GM19467 (cell line): Measurements from ENCODE around the gene PRSS50.

ENCODE experiments used
- ATAC-seq: cut with Tn5 transposase; IDR thresholded peaks from one replicate; pipeline ENCODE4 v1.9.1; 2021; ENCODE audit warnings: mild to moderate bottlenecking, moderate library complexity; ENCODE audit not compliant: unreplicated experiment

The PRSS50 gene

DNA sequence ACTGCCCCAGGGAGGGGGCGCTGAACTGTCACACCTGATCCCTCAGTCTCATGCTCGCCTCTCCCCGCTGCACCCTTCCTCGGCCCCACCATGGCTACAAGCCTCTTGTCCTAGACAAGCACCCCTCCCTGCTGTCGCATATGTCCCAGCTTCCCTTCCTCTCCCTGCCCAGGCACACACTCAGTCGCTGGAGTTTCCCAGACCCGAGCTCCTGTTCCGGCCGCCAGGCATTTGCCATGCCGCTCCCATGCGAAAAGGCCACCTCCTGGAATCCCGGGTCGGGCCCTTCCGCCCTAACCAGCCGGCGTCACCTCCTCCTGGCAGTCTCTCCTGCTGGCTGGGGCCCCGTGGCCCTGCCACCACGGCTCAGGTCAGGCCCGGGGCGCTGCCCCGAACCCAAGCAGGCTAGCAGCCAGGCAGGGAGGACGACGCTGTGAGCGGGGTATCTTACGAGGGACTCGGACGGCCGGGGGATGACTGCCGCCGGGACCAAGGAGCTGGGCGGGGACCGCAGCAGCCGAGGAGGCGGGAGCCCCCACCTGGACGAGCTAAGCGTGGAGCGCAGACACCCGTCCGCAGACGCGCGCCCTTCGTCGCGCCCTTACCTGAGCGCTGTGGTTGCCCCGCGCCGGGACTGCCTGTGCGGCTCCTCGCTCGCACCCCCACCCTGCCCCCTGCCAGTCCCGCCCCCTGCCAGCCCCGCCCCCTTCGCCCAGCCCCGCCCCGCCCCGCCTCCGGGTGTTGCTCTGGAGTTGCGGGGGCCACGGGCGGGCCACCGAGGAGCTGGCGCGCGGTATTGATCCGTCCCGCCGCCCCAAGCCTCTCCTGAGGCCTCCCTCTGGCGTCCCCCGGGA lies 24.4 kb downstream of the PRSS50 start, which contains the start of gene ALS2CL:
Gene ALS2CL, minus strand, starts transcription at position 642 of the 854 bp plus-strand sequence. CDS start 4,239 bp downstream, outside the sequence.
- no peak for ATAC-seq

DNA sequence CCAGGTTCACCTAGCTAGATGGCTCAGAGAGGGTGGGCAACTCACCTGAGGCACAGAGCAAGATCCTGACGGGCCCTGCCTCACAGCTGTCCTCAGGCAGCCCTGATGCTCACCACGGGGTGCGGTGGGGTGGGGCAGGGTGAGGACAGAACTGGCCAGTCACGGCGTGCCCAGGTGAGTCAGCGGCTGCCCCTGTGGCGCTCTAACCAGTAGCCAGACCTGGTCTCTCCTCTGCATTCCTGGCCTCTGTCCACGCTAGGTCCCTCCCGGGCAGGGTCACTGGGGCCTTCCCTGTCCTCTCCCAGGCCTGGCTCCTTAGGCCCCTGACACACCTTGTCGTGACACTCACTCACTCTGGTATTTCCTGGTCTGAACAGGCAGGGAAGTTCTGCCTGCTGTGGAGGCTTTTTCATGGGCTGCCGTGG lies 25.1 kb downstream of the PRSS50 start:
- ATAC-seq, result no peak

DNA sequence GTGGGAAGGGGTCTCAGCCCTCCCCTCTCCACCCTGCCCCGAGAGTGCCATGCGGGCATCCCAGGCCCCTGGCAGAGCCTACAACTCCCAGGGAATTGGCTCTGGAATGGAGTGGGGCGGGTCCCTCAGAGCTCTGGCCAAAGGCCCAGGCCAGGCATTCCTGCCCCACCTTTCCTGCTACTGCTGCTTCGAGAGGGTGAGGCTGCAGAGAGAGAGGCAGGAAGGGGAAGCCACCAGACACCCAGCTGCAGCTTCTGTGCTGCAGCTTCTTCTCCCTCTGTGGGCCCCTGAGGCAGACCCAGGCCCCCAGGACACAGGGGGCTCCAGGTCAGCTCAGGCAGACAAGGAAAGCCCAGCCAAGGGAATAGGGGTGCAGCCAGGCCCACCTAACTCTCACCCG lies 26.9 kb downstream of the PRSS50 start:
- no peak for ATAC-seq

DNA sequence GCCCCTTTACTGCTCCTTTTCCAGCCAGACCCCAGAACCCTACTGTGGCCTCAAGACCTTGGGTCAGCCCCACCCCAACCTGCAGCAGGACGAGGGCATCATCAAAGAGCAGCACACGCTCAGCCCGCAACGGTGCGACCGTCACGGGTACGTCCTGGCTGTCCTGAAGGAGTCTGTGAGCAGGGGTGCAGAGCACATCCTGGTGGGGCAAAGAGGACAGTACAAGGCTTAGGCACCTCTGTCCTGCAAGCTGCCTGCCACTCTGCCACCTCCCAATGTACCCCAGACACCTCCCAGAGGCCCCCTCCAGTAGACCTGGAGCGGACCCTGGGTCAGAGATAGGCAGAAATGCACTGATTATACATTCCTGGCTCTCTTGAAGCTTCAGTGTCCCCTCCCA lies 32.2 kb downstream of the PRSS50 start:
- no peak for ATAC-seq

DNA sequence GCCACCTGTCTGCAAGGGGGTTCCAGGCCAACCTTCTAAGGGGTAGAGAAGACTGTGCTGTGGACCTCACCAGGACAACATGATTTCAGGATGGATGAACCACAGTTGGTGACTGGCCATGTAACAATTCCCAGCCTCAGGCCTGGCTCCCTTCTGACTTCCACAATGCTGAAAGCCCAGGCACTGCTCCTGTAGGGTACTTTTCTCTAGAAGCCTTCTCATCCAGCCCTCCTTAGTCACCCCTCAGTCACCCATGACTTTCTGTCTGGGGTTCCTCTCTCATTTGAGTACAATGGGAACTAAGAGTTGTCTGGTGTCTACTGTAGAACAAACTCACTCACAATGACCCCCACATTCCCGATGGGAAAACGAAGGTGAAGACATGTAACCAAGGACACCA lies 32.8 kb downstream of the PRSS50 start:
- no peak for ATAC-seq

DNA sequence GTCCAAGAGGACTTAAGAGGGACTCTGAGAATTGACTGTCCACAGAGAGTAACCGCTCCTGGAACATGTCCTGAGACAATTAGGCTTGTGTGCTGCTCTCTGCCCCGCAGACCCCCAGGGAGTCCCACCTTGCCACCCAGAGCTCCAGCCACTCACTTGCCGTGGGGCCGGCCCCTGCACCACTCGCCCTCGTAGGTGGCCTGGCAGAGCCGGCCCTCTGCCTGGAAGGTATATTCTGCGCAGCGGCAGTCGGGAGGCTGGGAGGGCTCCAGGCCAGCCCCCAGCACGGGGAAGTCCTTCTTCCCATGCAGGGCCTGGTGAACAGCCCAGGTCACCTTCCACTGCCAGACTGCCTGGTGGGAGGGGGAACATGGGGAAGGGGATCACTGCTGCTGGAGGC lies 34.7 kb downstream of the PRSS50 start:
- ATAC-seq, result no peak

DNA sequence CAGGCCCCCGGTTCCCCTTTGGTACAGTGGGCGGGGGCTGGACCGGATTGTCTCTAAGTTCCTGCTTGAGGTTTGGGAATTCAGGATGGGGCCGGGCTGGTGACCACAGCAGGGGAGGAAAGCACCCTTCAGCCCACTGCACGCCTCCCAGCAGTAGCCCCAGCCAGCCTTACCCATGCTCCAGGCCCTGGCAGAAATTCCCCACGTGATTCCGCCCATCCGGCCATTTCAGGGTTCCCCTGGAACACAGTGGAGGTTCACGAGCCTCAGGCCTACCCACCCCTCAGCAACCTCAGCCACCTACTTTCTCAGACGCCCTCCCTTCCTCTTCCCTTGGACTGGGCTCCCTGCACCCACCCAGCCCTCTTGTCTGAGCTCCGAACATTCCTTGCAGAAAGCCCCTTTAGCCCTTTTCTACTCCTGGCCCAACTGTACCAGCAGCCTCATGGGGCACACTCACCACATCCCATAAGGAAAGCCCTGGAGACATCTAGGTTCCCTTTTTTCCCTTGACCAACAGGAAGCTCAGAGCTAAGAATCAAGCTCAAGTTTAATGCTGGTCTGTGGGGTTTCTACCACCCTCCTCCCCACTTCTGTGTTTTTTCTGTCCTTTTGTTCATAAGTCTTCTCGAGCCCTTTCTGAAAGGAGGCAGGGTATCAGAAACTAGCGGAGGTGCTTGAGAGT lies 35.7 kb downstream of the PRSS50 start:
- ATAC-seq, result no peak

DNA sequence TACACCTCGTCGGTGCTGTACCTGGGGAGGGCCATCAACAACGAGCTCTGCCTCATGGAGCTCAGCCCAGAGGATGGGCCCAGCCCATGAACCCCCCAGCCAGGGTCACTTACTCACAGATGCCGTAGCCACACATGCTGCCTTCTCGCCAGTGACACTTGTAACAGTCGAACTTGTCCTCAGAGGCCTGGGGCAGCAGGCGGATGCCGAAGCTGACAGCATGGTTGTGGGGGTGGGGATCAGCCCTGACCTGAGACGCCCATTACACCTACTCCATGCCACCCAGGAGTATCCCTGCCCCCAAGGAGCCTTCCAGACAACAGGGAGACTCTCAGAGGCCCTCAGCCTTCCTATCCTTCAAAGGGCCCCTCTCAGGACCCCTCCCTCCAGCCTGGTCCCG lies 36.3 kb downstream of the PRSS50 start:
- no peak for ATAC-seq

DNA sequence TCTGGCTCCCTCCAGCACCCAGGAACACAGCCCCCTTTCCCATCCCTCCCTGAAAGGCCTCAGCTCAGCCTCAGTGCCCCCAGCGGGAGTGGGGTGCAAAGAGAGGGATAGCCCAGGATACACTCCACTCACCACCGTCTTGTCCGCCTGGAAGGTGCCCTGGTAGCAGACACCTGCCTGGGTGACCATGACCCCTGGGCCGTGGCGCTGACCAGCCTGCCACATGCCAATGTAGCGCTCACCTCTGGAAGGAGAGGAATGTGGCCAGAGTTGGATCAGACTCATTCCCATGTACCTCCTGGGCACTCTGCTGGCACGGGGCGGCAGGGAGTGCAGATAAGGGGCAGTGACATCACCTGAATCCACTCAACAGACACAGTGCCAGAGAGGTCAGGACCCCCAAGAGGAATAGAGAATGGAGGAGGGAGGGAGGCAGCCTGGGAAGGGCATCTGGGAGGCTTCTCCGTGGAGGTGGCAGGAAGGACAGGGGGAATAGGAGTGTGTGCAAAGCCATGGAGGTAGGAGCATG lies 37.3 kb downstream of the PRSS50 start:
- no peak for ATAC-seq

DNA sequence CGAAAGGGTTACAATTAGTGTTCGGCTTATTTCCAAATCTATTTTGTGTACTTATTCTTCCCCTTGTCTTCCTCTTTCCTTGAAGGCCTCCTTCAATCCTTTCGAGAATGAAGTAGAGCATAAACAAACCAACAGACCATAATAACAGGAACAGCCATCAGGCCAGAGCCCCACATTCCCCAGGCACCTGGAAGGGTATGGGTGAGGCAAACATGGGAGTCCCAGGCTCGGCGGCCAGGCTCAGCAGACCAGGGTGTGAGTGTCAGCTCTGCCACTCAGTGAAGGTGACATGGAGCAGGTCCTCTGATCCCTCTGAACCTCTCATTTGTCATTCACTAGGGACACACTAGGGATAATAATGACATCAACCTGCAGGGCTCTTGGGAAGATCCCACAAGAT lies 38.0 kb downstream of the PRSS50 start:
- no peak for ATAC-seq

DNA sequence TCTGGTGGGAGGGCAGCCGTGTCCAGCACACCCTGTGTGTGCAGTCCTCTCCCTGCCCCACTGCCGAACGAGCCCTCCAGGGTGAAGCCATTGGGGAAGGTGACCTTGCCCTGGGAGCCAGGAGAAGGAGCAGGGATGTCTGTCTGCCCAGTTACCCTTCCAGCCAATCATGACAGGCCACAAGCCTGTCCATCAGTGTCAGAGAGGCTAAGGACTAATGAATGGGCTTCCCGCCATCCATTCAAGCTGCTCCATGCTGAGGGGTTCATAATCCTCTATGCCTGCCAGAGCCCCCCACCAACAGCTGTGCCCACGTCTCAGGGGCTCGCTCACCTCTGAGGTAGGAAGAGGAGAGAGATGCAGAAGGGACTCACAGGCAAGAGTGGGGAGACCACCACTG lies 39.4 kb downstream of the PRSS50 start:
- no peak for ATAC-seq

DNA sequence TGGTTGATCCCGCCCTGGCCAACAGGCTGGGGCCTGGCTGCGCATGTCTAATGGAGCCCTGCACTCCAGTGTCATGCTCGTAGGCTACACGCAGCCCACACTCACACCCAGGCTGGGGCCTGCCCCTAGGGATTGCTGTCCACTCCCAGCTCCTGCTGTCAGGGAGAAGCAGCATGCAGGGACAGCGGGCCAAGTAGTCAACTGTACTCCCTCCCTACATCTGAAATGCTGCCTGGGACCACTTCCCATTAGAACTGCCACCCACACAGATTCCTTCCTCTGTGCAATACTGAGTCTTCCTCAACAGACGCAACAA lies 40.3 kb downstream of the PRSS50 start:
- no peak for ATAC-seq

DNA sequence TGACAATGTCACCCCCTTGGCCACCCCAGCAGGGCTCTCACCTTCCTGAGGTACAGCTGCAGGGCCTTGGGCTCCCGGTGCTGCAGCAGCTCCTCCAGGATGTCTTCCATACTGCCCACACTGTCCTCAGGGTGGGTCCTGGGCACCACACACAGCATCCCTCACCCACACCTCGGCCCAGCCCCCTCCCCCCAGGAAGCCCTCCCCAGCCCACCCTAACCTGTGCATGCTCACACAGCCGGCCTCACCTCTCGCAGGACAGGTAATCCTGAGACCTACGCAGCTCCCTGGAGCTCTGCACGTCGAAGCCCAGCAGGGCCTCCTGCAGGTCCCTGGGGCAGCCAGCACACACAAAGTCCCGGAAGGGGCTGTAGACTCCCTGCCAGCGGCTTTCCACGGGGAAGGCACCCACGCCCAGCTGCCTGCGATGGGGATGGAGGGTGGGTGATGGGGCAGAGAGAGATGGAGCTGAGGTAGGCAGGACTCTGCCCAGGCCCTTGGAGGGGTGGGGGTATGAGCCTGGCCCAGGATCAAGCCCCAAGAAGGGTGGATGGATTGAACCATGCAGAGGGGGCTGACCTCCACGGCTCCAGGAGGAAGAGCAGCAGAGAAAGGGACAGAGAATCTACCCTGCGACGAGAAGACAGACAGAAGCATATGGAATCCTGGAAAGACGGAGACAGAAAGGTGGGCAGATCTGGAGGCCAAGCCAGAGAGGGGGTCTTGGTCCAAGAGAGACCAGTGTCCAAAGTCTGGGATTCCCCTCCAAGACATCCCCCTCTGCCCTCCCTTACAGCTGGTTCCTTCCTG lies 40.9 kb downstream of the PRSS50 start:
- no peak for ATAC-seq

DNA sequence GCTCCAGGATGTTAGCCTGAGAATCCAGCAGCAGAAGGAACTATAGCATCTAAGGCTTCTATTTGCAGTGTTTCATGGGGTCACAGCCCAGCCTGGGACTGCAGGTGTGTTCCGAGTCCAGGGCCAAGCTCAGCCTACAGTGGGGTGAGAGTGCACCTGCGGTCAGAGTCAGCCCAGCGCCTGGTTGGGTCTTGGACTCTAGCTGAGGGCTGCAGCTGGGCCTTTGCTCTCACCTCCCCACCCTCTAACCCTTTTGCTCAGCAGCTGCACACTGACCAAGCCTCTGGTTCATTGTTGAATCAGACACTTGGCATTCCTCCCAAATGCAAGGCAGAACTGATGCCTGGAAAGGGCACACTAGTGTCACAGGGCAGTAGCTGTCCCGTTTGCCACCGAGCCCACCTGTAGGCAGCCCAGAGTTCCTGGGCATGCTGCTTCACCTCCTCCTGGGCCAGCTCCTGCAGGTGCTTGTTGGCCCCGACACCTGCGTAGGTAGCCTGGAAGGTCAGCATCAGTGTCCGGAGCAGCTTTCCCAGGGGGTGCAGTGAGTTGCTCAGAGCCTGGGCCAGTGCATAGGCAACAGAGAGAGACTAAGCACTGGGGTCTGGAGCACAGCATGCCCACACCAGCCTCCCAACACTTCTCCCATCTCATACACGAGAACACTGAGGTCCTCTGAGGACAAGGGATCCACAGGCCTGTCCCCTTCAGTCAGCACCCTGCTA lies 41.7 kb downstream of the PRSS50 start:
- no peak for ATAC-seq

DNA sequence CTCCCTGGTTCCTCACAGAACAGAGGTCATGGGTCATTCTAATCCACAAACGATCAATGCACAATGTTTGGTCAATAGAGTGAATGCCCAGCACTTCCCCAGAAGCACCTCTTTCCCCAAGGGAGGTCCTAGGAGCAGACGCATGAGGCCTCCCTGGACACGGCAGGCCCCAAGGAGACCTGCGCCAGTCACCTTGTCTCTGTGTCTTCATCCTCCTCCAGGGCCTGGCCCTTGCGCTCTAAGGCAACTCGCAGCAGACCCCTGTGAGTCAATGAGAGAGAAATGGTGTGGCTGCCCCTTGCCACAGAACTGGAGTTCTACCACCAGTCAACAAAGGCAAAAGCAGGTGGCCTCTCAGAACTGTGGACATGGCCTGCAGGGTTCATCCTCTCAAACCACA lies 42.2 kb downstream of the PRSS50 start:
- ATAC-seq, result no peak

DNA sequence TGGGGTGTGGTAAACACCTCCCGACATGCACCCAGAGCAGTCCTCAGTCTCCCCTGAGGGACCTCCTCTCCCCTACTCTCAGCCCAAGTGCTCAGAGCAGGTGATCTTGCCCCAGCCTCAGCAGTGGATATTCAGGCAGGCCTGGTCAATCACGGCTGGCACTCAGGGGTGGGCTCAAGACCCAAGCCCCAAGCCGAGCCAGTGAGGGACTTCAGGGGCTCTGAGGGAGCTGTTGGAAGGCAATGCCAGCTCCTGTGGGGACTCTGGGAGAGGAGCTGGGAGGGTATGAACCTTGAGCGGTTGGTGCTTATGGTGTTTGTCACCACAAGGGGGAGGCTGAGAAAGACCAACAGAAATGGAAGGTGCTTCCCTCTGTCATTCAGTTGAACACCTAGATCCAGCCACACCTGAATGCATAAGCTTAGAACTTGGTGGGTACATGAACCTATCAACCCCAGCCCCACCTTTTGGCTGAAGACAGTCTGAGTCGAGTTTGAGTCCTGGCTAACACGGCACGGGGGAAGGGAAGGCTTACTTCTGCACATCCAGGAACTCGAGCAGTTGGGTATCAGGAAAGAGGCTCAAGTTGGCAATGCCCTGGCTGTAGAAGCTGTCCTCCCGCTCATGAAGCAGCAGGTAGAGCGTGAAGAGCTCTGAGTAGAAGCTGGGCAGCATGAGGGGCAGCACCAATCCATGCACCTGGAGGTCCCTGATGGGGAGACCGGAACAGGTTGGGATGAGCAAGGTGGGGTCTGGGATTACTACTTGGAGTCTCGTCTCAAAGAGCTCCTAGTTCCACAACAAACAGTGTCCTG lies 43.4 kb downstream of the PRSS50 start:
- ATAC-seq, result no peak

DNA sequence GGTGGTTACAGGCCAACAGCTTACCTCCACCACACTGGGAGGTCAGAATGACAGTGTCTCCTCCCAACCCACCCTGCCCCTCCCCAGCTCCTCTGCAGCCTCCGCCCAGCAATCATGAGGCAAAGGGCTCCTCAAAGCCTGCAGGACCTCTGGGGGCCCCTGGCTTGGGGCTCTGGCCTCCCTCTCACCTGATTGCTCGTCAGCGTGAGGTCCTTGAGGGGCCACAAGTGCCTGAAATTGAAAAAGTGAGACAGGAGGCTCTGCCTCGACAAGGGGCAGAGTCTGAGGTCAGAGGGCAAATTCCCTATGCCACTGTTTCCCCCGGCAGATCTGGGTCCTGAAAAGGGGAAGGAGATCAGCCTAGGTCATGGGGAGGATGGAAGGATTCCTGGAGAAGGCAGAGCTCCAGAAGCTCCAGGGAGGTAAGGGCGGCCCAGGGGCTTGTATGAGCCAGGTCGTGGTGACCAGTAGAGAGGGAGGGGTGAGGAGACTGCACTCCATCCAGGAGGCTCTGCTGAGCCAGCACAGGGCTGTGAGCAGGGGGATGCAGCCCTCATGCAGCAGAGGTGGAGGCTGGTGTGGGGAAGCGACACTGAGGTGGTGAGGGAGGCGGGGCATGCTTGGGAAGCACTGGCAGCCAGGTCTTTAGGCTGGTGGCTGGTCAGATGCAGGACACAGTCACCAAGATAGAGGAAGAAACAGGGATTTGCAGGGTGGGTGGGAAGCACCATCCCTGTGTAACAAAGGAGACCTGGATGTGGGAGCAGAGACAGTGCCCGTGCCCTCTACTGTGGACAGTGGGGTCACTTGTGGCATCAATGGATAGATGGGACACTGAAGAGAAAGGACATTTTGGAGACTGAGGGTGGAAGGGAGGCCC lies 44.3 kb downstream of the PRSS50 start:
- ATAC-seq, result no peak

DNA sequence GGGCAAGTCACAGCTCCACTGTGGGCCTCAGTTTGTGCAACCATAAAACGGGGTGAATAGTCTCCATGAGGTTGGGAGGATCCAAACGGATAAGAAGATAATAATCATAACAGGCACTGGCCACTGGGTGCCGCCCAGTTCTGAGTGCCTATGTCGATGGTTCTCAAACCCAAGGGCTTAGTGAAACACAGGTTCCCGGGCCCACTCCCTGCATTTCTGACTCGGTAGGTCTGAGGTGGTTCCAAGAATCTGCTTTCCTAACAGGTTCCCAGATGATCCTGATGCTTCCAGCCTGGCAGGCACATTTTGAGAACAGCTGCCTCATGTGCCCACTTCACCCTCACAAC lies 45.3 kb downstream of the PRSS50 start:
- ATAC-seq, result no peak
